Mesenchymal stem cell (in vitro differentiated cells and primary cell): ENCODE data around the gene ZFP91.

Source experiments
- DNase-seq: peaks from one replicate; pipeline ENCODE4 v3.0.0-alpha.2; 2013
- H2AFZ ChIP-seq: one replicate; pipeline ENCODE4 v1.6.1; 2013; ENCODE audit warnings: low read depth, mild to moderate bottlenecking, control low read depth, inconsistent platforms, low read length, moderate library complexity
- H2AK5ac ChIP-seq: 2 replicates; pipeline ENCODE4 v1.6.1; 2013; ENCODE audit warnings: low read length, moderate library complexity, mild to moderate bottlenecking, inconsistent platforms; ENCODE audit not compliant: severe bottlenecking
- H2BK120ac ChIP-seq: one replicate; pipeline ENCODE4 v1.6.1; 2013; ENCODE audit warnings: low read depth, mild to moderate bottlenecking, inconsistent platforms, low read length, moderate library complexity
- H2BK12ac ChIP-seq, 2 experiments: one replicate each; pipeline ENCODE4 v1.6.1; 2013; ENCODE audit warnings: inconsistent platforms in 2 of 2, low read length in 2 of 2, mild to moderate bottlenecking in 2 of 2, moderate library complexity in 2 of 2, control low read depth in 1 of 2
- H2BK15ac ChIP-seq: one replicate; pipeline ENCODE4 v1.6.1; 2013; ENCODE audit warnings: mild to moderate bottlenecking, low read depth, inconsistent platforms; ENCODE audit not compliant: poor library complexity, severe bottlenecking
- H2BK5ac ChIP-seq: 2 replicates; pipeline ENCODE4 v1.6.1; 2013; ENCODE audit warnings: low read depth, mild to moderate bottlenecking, low read length, control low read depth, inconsistent platforms; ENCODE audit not compliant: poor library complexity, severe bottlenecking
- H3K14ac ChIP-seq, 2 experiments: one replicate each; pipeline ENCODE4 v1.6.1; 2013; ENCODE audit warnings: inconsistent platforms in 2 of 2, low read length in 2 of 2, control low read depth in 1 of 2, mild to moderate bottlenecking in 1 of 2, moderate library complexity in 1 of 2
- H3K18ac ChIP-seq, 2 experiments: one replicate each; pipeline ENCODE4 v1.6.1; 2013; ENCODE audit warnings: inconsistent platforms in 2 of 2, low read length in 2 of 2, control low read depth in 1 of 2, low read depth in 1 of 2, mild to moderate bottlenecking in 1 of 2
- H3K23ac ChIP-seq, 2 experiments: one replicate each; pipeline ENCODE4 v1.6.1; 2013; ENCODE audit warnings: inconsistent platforms in 2 of 2, low read length in 2 of 2, mild to moderate bottlenecking in 2 of 2, moderate library complexity in 2 of 2, control low read depth in 1 of 2
- H3K27ac ChIP-seq: 2 replicates; pipeline ENCODE4 v1.5.1; 2013; ENCODE audit warnings: mild to moderate bottlenecking, moderate library complexity, low read length, control low read depth, inconsistent platforms; ENCODE audit not compliant: poor library complexity, severe bottlenecking
- H3K27me3 ChIP-seq, 2 experiments: 2 replicates each; pipeline versions ENCODE4 v1.6.1 to v1.7.0; 2013; ENCODE audit warnings: low read length in 2 of 2, mild to moderate bottlenecking in 2 of 2, moderate library complexity in 2 of 2, control low read depth in 1 of 2, inconsistent platforms in 1 of 2; ENCODE audit not compliant: control insufficient read depth in 1 of 2, insufficient read depth in 1 of 2
- H3K36me3 ChIP-seq, 2 experiments: 2 replicates each; pipeline versions ENCODE4 v1.6.1 to v1.7.0; 2013; ENCODE audit warnings: low read length in 2 of 2, control low read depth in 1 of 2, inconsistent platforms in 1 of 2, low read depth in 1 of 2, mild to moderate bottlenecking in 1 of 2; ENCODE audit not compliant: insufficient read depth in 2 of 2, control insufficient read depth in 1 of 2
- H3K4ac ChIP-seq, 2 experiments: one replicate each; pipeline ENCODE4 v1.6.1; 2013; ENCODE audit warnings: inconsistent platforms in 2 of 2, low read length in 2 of 2, mild to moderate bottlenecking in 2 of 2, moderate library complexity in 2 of 2, control low read depth in 1 of 2, low read depth in 1 of 2
- H3K4me1 ChIP-seq: 2 replicates; pipeline ENCODE4 v1.6.1; 2013; ENCODE audit warnings: low read depth, low read length, control low read depth; ENCODE audit not compliant: control insufficient read depth, insufficient read depth
- H3K4me2 ChIP-seq: 2 replicates; pipeline ENCODE4 v1.6.1; 2013; ENCODE audit warnings: low read length, mild to moderate bottlenecking, inconsistent platforms; ENCODE audit not compliant: poor library complexity, severe bottlenecking
- H3K4me3 ChIP-seq, 2 experiments: 2 replicates each; pipeline versions ENCODE4 v1.5.1 to v1.7.0; 2013; ENCODE audit warnings: low read length in 2 of 2, mild to moderate bottlenecking in 2 of 2, control low read depth in 1 of 2, low read depth in 1 of 2; ENCODE audit not compliant: insufficient read depth in 1 of 2
- H3K79me1 ChIP-seq: replicated peaks from 2 replicates; pipeline ENCODE4 v1.6.1; 2013; ENCODE audit warnings: mild to moderate bottlenecking, control low read depth, low read length, inconsistent platforms; ENCODE audit not compliant: poor library complexity, severe bottlenecking
- H3K9ac ChIP-seq: 2 replicates; pipeline ENCODE4 v1.7.0; 2013; ENCODE audit warnings: mild to moderate bottlenecking, low read length, moderate library complexity
- H3K9me3 ChIP-seq: 2 replicates; pipeline ENCODE4 v1.7.0; 2013; ENCODE audit warnings: mild to moderate bottlenecking, low read length; ENCODE audit not compliant: control insufficient read depth
- H4K8ac ChIP-seq: one replicate; pipeline ENCODE4 v1.6.1; 2013; ENCODE audit warnings: inconsistent platforms, mild to moderate bottlenecking, low read length, moderate library complexity
- H4K91ac ChIP-seq: one replicate; pipeline ENCODE4 v1.6.1; 2013; ENCODE audit warnings: mild to moderate bottlenecking, low read length, inconsistent platforms
- WGBS: methylation state at CpG from one replicate; pipeline ENCODE4 v1.1.7; 2013; ENCODE audit warnings: mixed read lengths; 5-methylcytosine and 5-hydroxymethylcytosine counted together

Gene ZFP91

DNA sequence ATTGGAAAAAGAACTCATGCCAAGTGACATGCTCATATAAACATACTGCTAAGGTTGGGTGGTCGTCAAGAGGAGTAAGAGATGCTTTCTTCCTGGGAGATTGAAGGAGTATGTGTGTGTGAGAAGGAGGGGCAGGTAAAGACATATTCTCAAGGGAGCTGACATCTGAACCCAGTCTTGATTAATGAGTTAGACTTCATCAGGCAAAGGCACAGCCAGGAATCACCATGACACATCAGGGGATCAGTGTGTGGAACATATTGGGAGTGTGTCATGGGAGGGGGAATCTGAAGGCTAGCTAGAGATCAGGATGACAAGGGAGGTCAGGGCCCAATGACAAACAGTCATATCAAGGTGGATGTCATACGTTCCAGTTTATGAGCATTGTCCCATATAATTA, 58.5 kb downstream of the ZFP91 start:
- H3K18ac ChIP-seq: no peak overlapping the region
- H2AK5ac ChIP-seq: no peak overlapping the region
- H3K36me3 ChIP-seq: no peaks in the 10 kb centered on the region
- H3K9ac ChIP-seq: no peak overlapping the region
- H3K27me3 ChIP-seq: peaks cover 0 to 8% of the 10 kb centered on the region in 2 experiments
- H3K14ac ChIP-seq: no peak overlapping the region
- 73% methylated on average over 1 of the region's 2 CpGs for WGBS
- DNase-seq: no peak
- H2BK15ac ChIP-seq: no peak overlapping the region
- no peak overlapping the region for H2BK12ac ChIP-seq
- H2BK5ac ChIP-seq: no peak overlapping the region
- no peaks in the 10 kb centered on the region for H3K9me3 ChIP-seq
- no peak overlapping the region for H3K4ac ChIP-seq
- no peak overlapping the region for H3K27ac ChIP-seq
- no peak overlapping the region for H2BK120ac ChIP-seq
- no peak overlapping the region for H2AFZ ChIP-seq
- H4K8ac ChIP-seq: no peak overlapping the region
- H3K4me3 ChIP-seq: no peak overlapping the region
- no peak overlapping the region for H4K91ac ChIP-seq
- H3K79me1 ChIP-seq: no peaks in the 10 kb centered on the region
- no peaks in the 10 kb centered on the region for H3K4me1 ChIP-seq
- no peak overlapping the region for H3K4me2 ChIP-seq
- no peak overlapping the region for H3K23ac ChIP-seq

DNA sequence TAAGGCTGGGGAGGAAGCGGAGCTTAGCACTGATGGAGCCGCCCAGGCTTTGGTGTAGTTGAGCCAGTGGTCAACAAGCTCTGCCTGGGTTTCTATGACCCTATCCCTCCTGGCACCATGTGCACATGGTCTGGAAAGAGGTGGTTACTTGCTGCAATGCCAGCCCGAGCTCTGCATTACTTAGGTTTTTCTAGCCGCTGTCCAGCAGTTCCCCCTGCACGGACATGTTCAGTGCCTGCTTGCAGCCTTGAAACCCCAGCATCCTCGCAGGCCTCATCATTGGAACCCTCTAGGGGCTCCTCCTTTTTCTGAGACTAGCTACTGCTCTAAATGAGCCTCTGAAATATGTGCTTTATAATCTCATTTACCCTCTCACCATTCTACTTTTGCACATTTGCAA, 60.2 kb downstream of the ZFP91 start:
- Histone ChIP-seq H3K14ac (no peak overlapping the region), H4K8ac (no peak overlapping the region), H2AK5ac (no peak overlapping the region), H3K4me1 (no peaks in the 10 kb centered on the region), H2BK5ac (no peak overlapping the region), H3K9ac (no peak overlapping the region), H3K9me3 (no peaks in the 10 kb centered on the region), H2BK15ac (no peak overlapping the region), H3K27ac (no peak overlapping the region), H3K4ac (no peak overlapping the region), H3K4me3 (no peak overlapping the region), H3K36me3 (no peaks in the 10 kb centered on the region), H2BK120ac (no peak overlapping the region), H4K91ac (no peak overlapping the region), H3K27me3 (peaks cover 0 to 13% of the 10 kb centered on the region in 2 experiments), H3K4me2 (no peak overlapping the region), H3K23ac (no peak overlapping the region), H2AFZ (no peak overlapping the region), H3K18ac (no peak overlapping the region), H2BK12ac (no peak overlapping the region), H3K79me1 (no peaks in the 10 kb centered on the region)
- no peak for DNase-seq
- 89% methylated on average over 6 of the region's 6 CpGs for WGBS

DNA sequence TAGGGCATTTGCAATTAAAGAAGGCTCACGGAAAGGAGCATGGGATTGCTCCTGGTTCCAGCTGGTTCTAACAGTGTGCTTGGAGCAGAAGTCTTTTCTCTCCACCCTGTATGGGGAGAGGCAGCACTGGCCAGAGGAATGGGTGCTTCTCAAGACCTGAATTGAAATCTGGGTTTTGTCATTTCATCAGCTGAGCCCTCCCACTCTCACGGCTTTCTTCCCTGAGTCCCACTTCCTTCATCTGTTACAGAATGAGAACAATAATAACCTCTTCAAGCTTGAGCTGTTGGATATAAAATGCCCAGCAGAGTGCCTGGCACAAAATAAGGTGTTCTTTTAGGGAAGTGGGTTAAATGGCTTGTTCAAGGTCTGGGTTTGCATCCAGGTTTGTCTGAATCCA, 60.8 kb downstream of the ZFP91 start:
- Histone ChIP-seq H3K4ac (no peak overlapping the region), H3K14ac (no peak overlapping the region), H3K18ac (no peak overlapping the region), H3K36me3 (no peaks in the 10 kb centered on the region), H3K4me2 (no peak overlapping the region), H2BK5ac (no peak overlapping the region), H4K8ac (no peak overlapping the region), H3K4me3 (no peak overlapping the region), H2BK12ac (no peak overlapping the region), H3K27ac (no peak overlapping the region), H3K79me1 (no peaks in the 10 kb centered on the region), H2BK15ac (no peak overlapping the region), H3K4me1 (no peaks in the 10 kb centered on the region), H3K27me3 (peaks cover 0 to 13% of the 10 kb centered on the region in 2 experiments), H2AFZ (no peak overlapping the region), H4K91ac (no peak overlapping the region), H3K9ac (no peak overlapping the region), H2AK5ac (no peak overlapping the region), H3K9me3 (no peaks in the 10 kb centered on the region), H2BK120ac (no peak overlapping the region), H3K23ac (no peak overlapping the region)
- DNase-seq: no peak
- WGBS: 82% methylated on average over 1 of the region's 2 CpGs

DNA sequence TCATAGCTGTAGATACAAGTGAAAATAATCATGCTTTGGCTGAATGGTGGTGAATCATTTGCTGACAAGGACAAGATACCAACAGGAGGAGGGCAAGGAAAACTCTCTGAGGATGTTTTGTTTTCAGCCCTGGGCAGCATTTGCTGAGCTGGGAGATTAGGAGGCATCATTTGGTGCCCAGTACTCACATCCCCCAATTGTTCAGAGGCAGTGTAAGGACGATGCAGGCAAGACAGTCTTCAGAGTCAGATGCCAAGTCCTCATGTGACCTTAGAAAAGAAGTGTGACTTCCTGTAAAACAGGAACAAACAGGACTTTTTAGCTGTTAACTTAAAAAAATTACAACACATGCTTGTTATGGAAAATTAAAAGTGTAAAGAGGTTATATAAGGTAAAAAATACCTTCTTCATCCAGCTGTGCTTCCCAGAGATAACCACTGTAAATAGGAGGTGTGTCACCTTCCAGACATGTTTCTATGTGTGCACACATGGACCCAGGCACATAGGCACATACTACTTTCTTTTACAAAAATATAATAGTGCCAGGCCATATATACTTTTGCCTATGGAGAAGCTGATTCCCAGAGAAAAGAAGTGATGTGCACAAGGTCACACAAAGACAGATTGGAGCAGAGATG, 61.6 kb downstream of the ZFP91 start:
- peak overlapping the region; percentile 59 for H4K91ac ChIP-seq
- no CpG with 5 or more reads among the region's 1 CpG for WGBS
- H3K27ac ChIP-seq: no peak overlapping the region
- no peak overlapping the region for H2AFZ ChIP-seq
- no peak overlapping the region for H3K14ac ChIP-seq
- no peaks in the 10 kb centered on the region for H3K79me1 ChIP-seq
- H3K27me3 ChIP-seq: peaks cover 0 to 13% of the 10 kb centered on the region in 2 experiments
- no peak overlapping the region for H3K18ac ChIP-seq
- no peak overlapping the region for H3K4me2 ChIP-seq
- H3K23ac ChIP-seq: no peak overlapping the region
- no peaks in the 10 kb centered on the region for H3K4me1 ChIP-seq
- no peak overlapping the region for H4K8ac ChIP-seq
- no peak overlapping the region for H2BK15ac ChIP-seq
- H3K36me3 ChIP-seq: no peaks in the 10 kb centered on the region
- no peak for DNase-seq
- H2BK5ac ChIP-seq: no peak overlapping the region
- H3K4me3 ChIP-seq: no peak overlapping the region
- no peak overlapping the region for H2BK12ac ChIP-seq
- no peak overlapping the region for H2AK5ac ChIP-seq
- no peak overlapping the region for H2BK120ac ChIP-seq
- H3K9ac ChIP-seq: no peak overlapping the region
- no peak overlapping the region for H3K4ac ChIP-seq
- H3K9me3 ChIP-seq: no peaks in the 10 kb centered on the region
